ENCODE results near the gene HS2ST1. TPM values are rescaled to one million over a fixed set of nuclear protein-coding genes. Genes with fewer than 3 reads are reported as not detected.

Gene HS2ST1
- total and polyA plus RNA-seq, 2 donors (not counting 1 experiment from before 2014, with no cell fraction given), result 19.2 to 22.5 TPM

GRCh38 chr1:87134061-87134460 is 219.6 kb downstream of the HS2ST1 start:
- no peaks in the 10 kb centered on the region for H3K9me3 ChIP-seq (ENCODE audit: control insufficient read depth, insufficient read depth, low read depth, low read length)
- H3K4me1 ChIP-seq (ENCODE audit: control insufficient read depth, extremely low read depth, insufficient read depth, low read length), result peaks cover 7% of the 10 kb centered on the region
- H3K36me3 ChIP-seq (ENCODE audit: control insufficient read depth, insufficient read depth, low read length), result no peaks in the 10 kb centered on the region
- H4K20me1 ChIP-seq (ENCODE audit: control insufficient read depth, extremely low read depth, insufficient read depth, low read length), result no peaks in the 10 kb centered on the region
- H3K79me2 ChIP-seq (ENCODE audit: control insufficient read depth, insufficient read depth, low read length), result no peaks in the 10 kb centered on the region
- no peak overlapping the region for H3K9ac ChIP-seq (ENCODE audit: insufficient read depth, low read length)
- H3K27ac ChIP-seq (ENCODE audit: insufficient read depth, low read length), result no peak overlapping the region
- DNase-seq (ENCODE audit: low read depth in 2 of 2), result peak in 1 of 2 donors; percentile 40
- no peak overlapping the region for H3K4me3 ChIP-seq (replicated peaks in 1 of 4; ENCODE audit: control extremely low read depth in 1 of 4, insufficient read depth in 1 of 4, low read depth in 3 of 4, low read length in 4 of 4)
- H3K27me3 ChIP-seq (ENCODE audit: control insufficient read depth, insufficient read depth, low read length), result peaks cover 2% of the 10 kb centered on the region
- H3K4me2 ChIP-seq (ENCODE audit: extremely low read depth, insufficient read depth, low read length), result no peak overlapping the region
- H2AFZ ChIP-seq (ENCODE audit: low read length), result no peak overlapping the region
- TF ChIP-seq CTCF (conservative IDR thresholded peaks at IDR 0.05 in 1 of 2, IDR thresholded peaks at IDR 0.05 in 1 of 2; ENCODE audit: low read depth in 1 of 2, low read length in 2 of 2) (no peak), EZH2 (IDR thresholded peaks at IDR 0.05; ENCODE audit: low read length, missing control alignments) (no peak)

GRCh38 chr1:87134625-87135328 is 220.3 kb downstream of the HS2ST1 start:
- H3K27ac ChIP-seq (ENCODE audit: insufficient read depth, low read length), result no peak overlapping the region
- DNase-seq (ENCODE audit: low read depth in 2 of 2), result no peak
- peaks cover 2% of the 10 kb centered on the region for H3K27me3 ChIP-seq (ENCODE audit: control insufficient read depth, insufficient read depth, low read length)
- peaks cover 5% of the 10 kb centered on the region for H3K4me1 ChIP-seq (ENCODE audit: control insufficient read depth, extremely low read depth, insufficient read depth, low read length)
- H3K79me2 ChIP-seq (ENCODE audit: control insufficient read depth, insufficient read depth, low read length), result no peaks in the 10 kb centered on the region
- no peaks in the 10 kb centered on the region for H3K36me3 ChIP-seq (ENCODE audit: control insufficient read depth, insufficient read depth, low read length)
- TF ChIP-seq CTCF (conservative IDR thresholded peaks at IDR 0.05 in 1 of 2, IDR thresholded peaks at IDR 0.05 in 1 of 2; ENCODE audit: low read depth in 1 of 2, low read length in 2 of 2) (no peak), EZH2 (IDR thresholded peaks at IDR 0.05; ENCODE audit: low read length, missing control alignments) (no peak)
- no peaks in the 10 kb centered on the region for H3K9me3 ChIP-seq (ENCODE audit: control insufficient read depth, insufficient read depth, low read depth, low read length)
- H3K4me3 ChIP-seq (replicated peaks in 1 of 4; ENCODE audit: control extremely low read depth in 1 of 4, insufficient read depth in 1 of 4, low read depth in 3 of 4, low read length in 4 of 4), result no peak overlapping the region
- H4K20me1 ChIP-seq (ENCODE audit: control insufficient read depth, extremely low read depth, insufficient read depth, low read length), result no peaks in the 10 kb centered on the region
- H3K4me2 ChIP-seq (ENCODE audit: extremely low read depth, insufficient read depth, low read length), result no peak overlapping the region
- no peak overlapping the region for H3K9ac ChIP-seq (ENCODE audit: insufficient read depth, low read length)
- peak overlapping the region; percentile 43 for H2AFZ ChIP-seq (ENCODE audit: low read length)

GRCh38 chr1:87135329-87135712 is 220.9 kb downstream of the HS2ST1 start:
- Histone ChIP-seq H3K4me3 (replicated peaks in 1 of 4; ENCODE audit: control extremely low read depth in 1 of 4, insufficient read depth in 1 of 4, low read depth in 3 of 4, low read length in 4 of 4) (no peak overlapping the region), H2AFZ (ENCODE audit: low read length) (no peak overlapping the region), H3K27ac (ENCODE audit: insufficient read depth, low read length) (no peak overlapping the region), H3K4me1 (ENCODE audit: control insufficient read depth, extremely low read depth, insufficient read depth, low read length) (peaks cover under 1% of the 10 kb centered on the region), H3K36me3 (ENCODE audit: control insufficient read depth, insufficient read depth, low read length) (no peaks in the 10 kb centered on the region), H4K20me1 (ENCODE audit: control insufficient read depth, extremely low read depth, insufficient read depth, low read length) (no peaks in the 10 kb centered on the region), H3K27me3 (ENCODE audit: control insufficient read depth, insufficient read depth, low read length) (peaks cover 2% of the 10 kb centered on the region), H3K79me2 (ENCODE audit: control insufficient read depth, insufficient read depth, low read length) (no peaks in the 10 kb centered on the region), H3K4me2 (ENCODE audit: extremely low read depth, insufficient read depth, low read length) (no peak overlapping the region), H3K9me3 (ENCODE audit: control insufficient read depth, insufficient read depth, low read depth, low read length) (no peaks in the 10 kb centered on the region), H3K9ac (ENCODE audit: insufficient read depth, low read length) (no peak overlapping the region)
- TF ChIP-seq CTCF (conservative IDR thresholded peaks at IDR 0.05 in 1 of 2, IDR thresholded peaks at IDR 0.05 in 1 of 2; ENCODE audit: low read depth in 1 of 2, low read length in 2 of 2) (no peak), EZH2 (IDR thresholded peaks at IDR 0.05; ENCODE audit: low read length, missing control alignments) (no peak)
- DNase-seq (ENCODE audit: low read depth in 2 of 2), result no peak
